B cell (primary cell): ENCODE data around the gene PUM1. TPM values are rescaled to one million over a fixed set of nuclear protein-coding genes. Genes with fewer than 3 reads are reported as not detected.

Experiments used
- ATAC-seq: fragments of 200-7000 bp; cut with Tn5 transposase; one replicate; pipeline ENCODE4 v1.10.0; 2021; ENCODE audit warnings: low read depth, mild to moderate bottlenecking, moderate number of reproducible peaks, moderate library complexity
- CTCF ChIA-PET: fragments of 350-600 bp; sonication (Branson Sonifier 250); formaldehyde crosslinking; loops from one replicate; lab custom pipeline; 2021; ENCODE audit warnings: antibody characterized with exemption, inconsistent platforms; lab: Charles Lee
- POLR2A ChIA-PET: fragments of 350-600 bp; sonication (Branson Sonifier 250); formaldehyde crosslinking; loops from one replicate; lab custom pipeline; 2021; ENCODE audit warnings: antibody characterized with exemption; lab: Charles Lee
- DNase-seq: peaks from one replicate; pipeline ENCODE4 v3.0.0; 2013
- H2AFZ ChIP-seq: 2 replicates; pipeline ENCODE4 v1.6.1; 2012; ENCODE audit warnings: mild to moderate bottlenecking, low read depth, low read length; ENCODE audit not compliant: insufficient read depth, poor library complexity, severe bottlenecking
- H3K27ac ChIP-seq, 2 donors: 1 replicate in 1 of 2; 2 replicates in 1 of 2; pipeline ENCODE4 v1.5.1; 2012 to 2013; ENCODE audit warnings: low read length in 2 of 2, mild to moderate bottlenecking in 2 of 2, moderate library complexity in 1 of 2
- H3K27me3 ChIP-seq, 4 experiments: fragments of 200-600 bp in 1 of 4; sonication (generic) in 1 of 4; replicated peaks in 1 of 4; 1 replicate in 2 of 4; 2 replicates in 2 of 4; pipeline versions ENCODE4 v1.6.1 to v1.7.0; 2013 to 2016; ENCODE audit warnings: low read length in 3 of 4, mild to moderate bottlenecking in 2 of 4, mixed read lengths in 1 of 4, moderate library complexity in 1 of 4; ENCODE audit not compliant: insufficient read depth in 4 of 4, control insufficient read depth in 3 of 4; ENCODE audit errors: control extremely low read depth in 1 of 4
- H3K36me3 ChIP-seq, 2 experiments: replicated peaks in 1 of 2; 1 replicate in 1 of 2; 2 replicates in 1 of 2; pipeline versions ENCODE4 v1.6.1 to v1.7.1; 2013; ENCODE audit warnings: low read length in 1 of 2; ENCODE audit not compliant: insufficient read depth in 2 of 2, control insufficient read depth in 1 of 2; ENCODE audit errors: control extremely low read depth in 1 of 2, extremely low read depth in 1 of 2
- H3K4me1 ChIP-seq, 2 donors: fragments of 200-600 bp in 1 of 2; sonication (generic) in 1 of 2; 1 replicate in 1 of 2; 2 replicates in 1 of 2; pipeline versions ENCODE4 v1.5.1 to v1.6.1; 2013 to 2017; ENCODE audit warnings: low read length in 2 of 2; ENCODE audit not compliant: control insufficient read depth in 2 of 2, insufficient read depth in 2 of 2
- H3K4me2 ChIP-seq: replicated peaks from 2 replicates; pipeline ENCODE3; 2012; ENCODE audit warnings: mild to moderate bottlenecking, low read depth, low read length; ENCODE audit not compliant: poor library complexity, severe bottlenecking
- H3K4me3 ChIP-seq, 5 experiments: fragments of 200-600 bp in 1 of 5; sonication (generic) in 1 of 5; 1 replicate in 3 of 5; 2 replicates in 2 of 5; pipeline versions ENCODE4 v1.5.1 to v1.7.0; 2011 to 2016; ENCODE audit warnings: low read length in 4 of 5, mild to moderate bottlenecking in 4 of 5, low read depth in 2 of 5, control low read depth in 1 of 5, moderate library complexity in 1 of 5; ENCODE audit not compliant: insufficient read depth in 1 of 5; ENCODE audit errors: control extremely low read depth in 1 of 5, extremely low read depth in 1 of 5
- H3K79me2 ChIP-seq: fragments of 200-600 bp; sonication (generic); one replicate; pipeline ENCODE4 v1.6.0; 2016; ENCODE audit warnings: low read length; ENCODE audit not compliant: control insufficient read depth, insufficient read depth
- H3K9ac ChIP-seq: fragments of 200-600 bp; sonication (generic); 2 replicates; pipeline ENCODE4 v1.6.1; 2017; ENCODE audit warnings: mild to moderate bottlenecking, low read length, moderate library complexity
- H3K9me3 ChIP-seq, 3 donors: one replicate each; pipeline versions ENCODE4 v1.6.1 to v1.7.1; 2013; ENCODE audit warnings: low read length in 2 of 3; ENCODE audit not compliant: control insufficient read depth in 2 of 3, insufficient read depth in 1 of 3; ENCODE audit errors: control extremely low read depth in 1 of 3
- H4K20me1 ChIP-seq: 2 replicates; pipeline ENCODE4 v1.6.0; 2012; ENCODE audit warnings: mild to moderate bottlenecking, low read length; ENCODE audit not compliant: insufficient read depth, control insufficient read depth, poor library complexity, severe bottlenecking
- H3K27ac Mint-ChIP-seq: one replicate; pipeline ENCODE4 v1.8.0; 2021; ENCODE audit warnings: mixed read lengths
- H3K27me3 Mint-ChIP-seq: one replicate; pipeline ENCODE4 v1.8.0; 2021; ENCODE audit warnings: mixed read lengths
- H3K4me1 Mint-ChIP-seq: one replicate; pipeline ENCODE4 v1.8.0; 2021; ENCODE audit warnings: mixed read lengths
- H3K4me3 Mint-ChIP-seq: one replicate; pipeline ENCODE4 v1.8.0; 2021; ENCODE audit warnings: mixed read lengths
- H3K9me3 Mint-ChIP-seq: one replicate; pipeline ENCODE4 v1.8.0; 2022; ENCODE audit warnings: mixed read lengths; ENCODE audit not compliant: insufficient read depth
- CTCF ChIP-seq: fragments of 200-600 bp; IDR thresholded peaks from one replicate; pipeline ENCODE4 v1.8.0; 2022; ENCODE audit warnings: antibody characterized with exemption, mild to moderate bottlenecking
- EZH2 ChIP-seq: IDR thresholded peaks from 2 replicates; pipeline ENCODE4 v1.6.1; 2012; ENCODE audit warnings: borderline replicate concordance, low read depth, mild to moderate bottlenecking, moderate library complexity, low read length; ENCODE audit not compliant: insufficient read depth, poor library complexity, severe bottlenecking
- WGBS: methylation state at CpG from one replicate; pipeline ENCODE4 v1.1.5; 2013; ENCODE audit warnings: missing lambda C conversion rate; ENCODE audit not compliant: insufficient coverage; 5-methylcytosine and 5-hydroxymethylcytosine counted together
- intact Hi-C: fragments of 100-400 bp; cut with micrococcal nuclease; formaldehyde crosslinking; loops from one replicate; pipeline ENCODE4 v1.10.0; 2022
- polyA plus RNA-seq: library from polyadenylated mRNA; depleted of rRNA; stranded (reverse); fragments of >200 nt; gene quantifications from 2 replicates; pipeline ENCODE4 v1.2.3, GENCODE V29; 2012
- total RNA-seq, 2 donors: library from RNA; stranded (reverse); fragments of 120-200 nt in 1 of 2; gene quantifications; 1 replicate in 1 of 2; 2 replicates in 1 of 2; pipeline versions ENCODE4 v1.2.3 to v1.2.4, GENCODE V29; 2013 to 2022

Gene PUM1
- total and polyA plus RNA-seq, 2 donors (not counting 1 experiment from before 2014, with no cell fraction given), result 52.8 to 177 TPM

- CTCF ChIA-PET, result no interaction called here
Observed at GRCh38 chr1:30883389-30884172, 181.9 kb downstream of the PUM1 start.

More at GRCh38 chr1:30883389-30884172, 181.9 kb downstream of the PUM1 start:
- WGBS, result 87% methylated on average over 14 of the region's 18 CpGs
- DNase-seq, result no peak
- no peak overlapping the region for H3K9ac ChIP-seq
- no peaks in the 10 kb centered on the region for H4K20me1 ChIP-seq
- no peak overlapping the region for H3K27ac Mint-ChIP-seq
- no peaks in the 10 kb centered on the region for H3K36me3 ChIP-seq
- H3K4me2 ChIP-seq, result no peak overlapping the region
- peaks cover 14 to 20% of the 10 kb centered on the region in 2 donors for H3K4me1 ChIP-seq
- H3K4me3 ChIP-seq, result no peak overlapping the region
- H3K4me3 Mint-ChIP-seq, result no peak overlapping the region
- H3K9me3 ChIP-seq, result no peaks in the 10 kb centered on the region
- H3K27ac ChIP-seq, result no peak overlapping the region
- peaks cover 0 to 12% (median 5%) of the 10 kb centered on the region in 4 experiments for H3K27me3 ChIP-seq
- intact Hi-C loops, result loop anchor here (5.0 kb wide), 1 partner anchor 61 kb away; no protein-coding TSS in a partner anchor
- no peaks in the 10 kb centered on the region for H3K9me3 Mint-ChIP-seq
- POLR2A ChIA-PET, result interaction anchor here (0.6 kb wide), 1 partner anchor 93 kb away, joined by 15 read pairs; no protein-coding TSS in a partner anchor
- H3K79me2 ChIP-seq, result no peaks in the 10 kb centered on the region
- peaks cover 27% of the 10 kb centered on the region for H3K4me1 Mint-ChIP-seq
- no peak for ATAC-seq
- no peak overlapping the region for H2AFZ ChIP-seq
- peaks cover 36% of the 10 kb centered on the region for H3K27me3 Mint-ChIP-seq
- no peak for TF ChIP-seq EZH2
- TF ChIP-seq CTCF, result no peak
